Fibroblast of villous mesenchyme (primary cell): ENCODE results near the gene PAPOLA. TPM values are rescaled to one million over a fixed set of nuclear protein-coding genes. Genes with fewer than 3 reads are reported as not detected.

Source experiments
- DNase-seq: peaks from one replicate; pipeline ENCODE4 v3.0.0-alpha.2; 2010; ENCODE audit warnings: low read depth
- H3K4me3 ChIP-seq: 2 replicates; pipeline ENCODE4 v1.5.1; 2011; ENCODE audit warnings: low read depth, mild to moderate bottlenecking, low read length
- total RNA-seq: library from RNA; depleted of rRNA; stranded (reverse); fragments of >200 nt; gene quantifications from 2 replicates; pipeline ENCODE4 v1.2.3, GENCODE V29; 2012
- TF ChIP-seq, protein P1 (sequence below): IDR thresholded peaks from 2 replicates; pipeline ENCODE4 v1.5.1; 2012; ENCODE audit warnings: low read depth, mild to moderate bottlenecking, low read length; ENCODE audit not compliant: insufficient read depth

Gene PAPOLA
- total RNA-seq, 1 donor, result 148 TPM

DNA sequence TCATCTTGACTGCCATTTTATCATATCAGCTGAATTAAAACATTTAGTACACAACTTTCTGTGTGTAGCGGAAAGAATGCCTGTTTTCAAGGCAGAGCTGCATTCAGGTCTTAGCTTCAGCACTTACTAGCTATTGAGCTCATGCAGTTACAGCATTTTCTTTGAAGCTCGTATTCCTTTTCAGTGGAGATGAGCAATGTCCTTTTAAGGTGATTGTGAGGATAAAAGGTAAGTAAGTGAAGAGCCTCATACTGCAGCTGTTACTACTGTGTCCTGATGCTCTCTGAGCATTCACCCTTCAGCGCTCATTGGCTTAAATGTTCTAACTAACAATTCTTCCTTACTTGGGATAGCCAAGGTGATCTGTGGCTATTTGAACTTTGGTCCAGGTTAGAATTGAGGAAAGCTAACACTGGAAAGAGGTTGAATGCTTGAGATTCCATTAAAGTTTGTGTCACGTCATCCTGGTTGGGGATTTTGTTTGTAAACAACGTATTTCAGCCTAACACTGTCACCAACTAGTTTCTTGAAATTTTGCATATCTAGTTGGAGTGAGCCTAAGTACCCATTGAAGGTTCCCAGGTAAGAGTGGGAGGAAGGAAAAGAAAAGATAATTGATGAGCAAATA is 71.4 kb downstream of the PAPOLA start:
- DNase-seq, result no peak
- H3K4me3 ChIP-seq, result no peak overlapping the region
- TF ChIP-seq, protein P1, sequence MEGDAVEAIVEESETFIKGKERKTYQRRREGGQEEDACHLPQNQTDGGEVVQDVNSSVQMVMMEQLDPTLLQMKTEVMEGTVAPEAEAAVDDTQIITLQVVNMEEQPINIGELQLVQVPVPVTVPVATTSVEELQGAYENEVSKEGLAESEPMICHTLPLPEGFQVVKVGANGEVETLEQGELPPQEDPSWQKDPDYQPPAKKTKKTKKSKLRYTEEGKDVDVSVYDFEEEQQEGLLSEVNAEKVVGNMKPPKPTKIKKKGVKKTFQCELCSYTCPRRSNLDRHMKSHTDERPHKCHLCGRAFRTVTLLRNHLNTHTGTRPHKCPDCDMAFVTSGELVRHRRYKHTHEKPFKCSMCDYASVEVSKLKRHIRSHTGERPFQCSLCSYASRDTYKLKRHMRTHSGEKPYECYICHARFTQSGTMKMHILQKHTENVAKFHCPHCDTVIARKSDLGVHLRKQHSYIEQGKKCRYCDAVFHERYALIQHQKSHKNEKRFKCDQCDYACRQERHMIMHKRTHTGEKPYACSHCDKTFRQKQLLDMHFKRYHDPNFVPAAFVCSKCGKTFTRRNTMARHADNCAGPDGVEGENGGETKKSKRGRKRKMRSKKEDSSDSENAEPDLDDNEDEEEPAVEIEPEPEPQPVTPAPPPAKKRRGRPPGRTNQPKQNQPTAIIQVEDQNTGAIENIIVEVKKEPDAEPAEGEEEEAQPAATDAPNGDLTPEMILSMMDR, result no peak

DNA sequence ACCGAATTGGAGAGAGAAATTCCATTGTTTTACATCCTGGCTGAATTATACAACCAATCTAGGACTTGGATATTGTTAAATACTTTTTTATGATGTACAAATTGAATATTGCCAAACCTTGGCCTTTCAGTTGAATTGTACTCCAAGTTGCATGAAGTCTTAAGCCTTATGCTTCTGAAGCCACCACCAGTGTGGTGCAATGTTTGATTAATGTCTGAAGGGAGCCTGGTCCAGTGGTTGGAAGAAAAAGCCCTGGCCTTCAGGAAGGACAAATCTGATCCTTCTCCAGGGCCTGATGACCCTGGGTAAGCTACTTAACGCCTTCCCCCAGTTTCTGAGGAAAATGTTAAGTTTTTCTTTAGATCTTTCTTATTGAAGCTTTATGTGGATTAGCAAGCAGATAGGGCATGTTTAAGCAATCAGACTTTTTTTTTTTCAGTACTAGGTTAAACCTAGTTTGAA is 72.0 kb downstream of the PAPOLA start:
- peak; percentile 92 for DNase-seq
- TF ChIP-seq, protein P1, result no peak
- no peak overlapping the region for H3K4me3 ChIP-seq

DNA sequence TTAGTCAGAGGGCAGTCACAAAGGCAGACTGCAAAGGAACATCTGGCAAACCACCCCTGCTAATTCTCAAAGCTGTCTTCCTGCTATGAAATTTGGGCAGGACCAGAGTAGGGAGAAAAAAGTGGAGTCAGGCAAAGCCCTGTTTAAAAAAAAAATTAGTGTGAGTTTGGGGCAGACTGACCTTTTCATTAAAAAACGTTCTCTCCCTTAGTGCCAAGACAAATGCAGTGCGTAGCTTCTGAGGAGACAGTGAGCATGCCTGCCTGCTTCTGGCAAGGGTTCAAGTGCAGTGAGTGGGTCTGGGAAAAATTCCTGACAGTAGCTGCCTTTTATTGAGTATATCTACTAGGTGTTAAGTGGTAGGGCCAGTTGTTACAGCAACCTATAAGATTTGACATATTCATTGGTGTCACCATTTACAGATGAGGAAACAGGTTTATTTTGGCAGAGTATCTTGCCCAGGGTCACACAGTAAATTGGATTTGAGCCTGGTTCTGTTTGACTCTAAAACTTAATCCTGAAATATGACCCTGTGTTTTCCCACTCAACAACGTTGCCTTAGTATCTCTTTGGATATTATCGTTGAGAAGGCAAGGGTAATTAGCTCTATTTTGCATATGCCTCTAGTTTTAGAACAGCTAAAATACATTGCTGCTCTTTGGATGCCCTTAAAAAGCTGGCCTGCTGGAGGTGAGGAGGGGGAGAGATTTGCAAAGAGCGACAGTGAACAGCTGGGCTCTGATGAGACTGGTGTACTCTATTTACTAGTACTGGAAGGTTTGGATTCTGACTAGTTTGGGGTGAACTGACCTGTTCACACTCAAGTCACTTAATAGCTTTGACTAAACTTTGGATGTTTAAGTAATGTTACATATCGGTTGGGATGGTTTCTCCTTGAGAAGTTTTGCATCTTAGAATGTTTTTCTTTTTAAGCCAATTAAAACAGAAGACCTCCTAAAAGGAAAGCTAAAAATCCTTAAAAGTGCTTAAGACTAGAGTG is 72.8 kb downstream of the PAPOLA start:
- TF ChIP-seq, protein P1, result no peak
- no peak for DNase-seq
- H3K4me3 ChIP-seq, result no peak overlapping the region

DNA sequence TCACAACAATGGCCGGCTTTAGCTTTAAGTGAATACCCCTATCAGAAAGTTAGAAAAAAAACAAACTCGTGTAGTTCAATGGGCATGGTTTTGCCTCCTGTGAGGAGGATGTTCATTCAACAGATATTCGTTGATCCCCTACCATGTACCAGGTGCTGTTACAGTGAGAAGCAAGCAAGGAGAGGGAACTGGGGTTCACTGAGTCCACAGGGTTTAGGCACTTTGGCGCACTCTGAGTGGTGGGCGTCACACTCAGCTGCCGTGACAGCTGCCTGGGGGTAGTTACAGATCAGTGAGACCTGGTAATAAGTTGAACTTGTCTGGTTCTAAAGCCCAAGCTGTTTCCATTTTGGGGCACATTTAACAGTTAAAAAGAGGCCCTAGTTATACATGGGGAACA is 74.2 kb downstream of the PAPOLA start:
- no peak for DNase-seq
- TF ChIP-seq, protein P1, result no peak
- no peak overlapping the region for H3K4me3 ChIP-seq

DNA sequence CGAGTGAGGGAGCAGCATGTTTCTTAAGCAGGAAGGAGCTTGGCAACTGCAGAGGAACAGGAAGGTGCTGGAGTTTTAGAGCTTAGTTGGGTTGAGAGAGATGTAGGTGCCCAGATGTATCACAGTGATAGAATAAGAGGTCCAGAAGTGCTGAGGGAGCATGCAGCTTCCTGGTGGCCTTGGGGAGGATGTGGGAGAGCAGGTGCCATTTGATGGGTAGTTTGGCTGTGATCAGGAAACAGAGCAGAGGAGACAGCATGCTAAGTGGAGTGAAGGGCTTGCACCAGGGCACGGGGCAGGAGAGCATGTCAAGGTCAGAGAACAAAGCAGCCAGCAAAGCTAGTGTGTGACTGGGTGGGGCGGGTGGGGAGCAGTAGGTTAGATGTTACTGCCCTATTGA is 74.8 kb downstream of the PAPOLA start:
- no peak for DNase-seq

DNA sequence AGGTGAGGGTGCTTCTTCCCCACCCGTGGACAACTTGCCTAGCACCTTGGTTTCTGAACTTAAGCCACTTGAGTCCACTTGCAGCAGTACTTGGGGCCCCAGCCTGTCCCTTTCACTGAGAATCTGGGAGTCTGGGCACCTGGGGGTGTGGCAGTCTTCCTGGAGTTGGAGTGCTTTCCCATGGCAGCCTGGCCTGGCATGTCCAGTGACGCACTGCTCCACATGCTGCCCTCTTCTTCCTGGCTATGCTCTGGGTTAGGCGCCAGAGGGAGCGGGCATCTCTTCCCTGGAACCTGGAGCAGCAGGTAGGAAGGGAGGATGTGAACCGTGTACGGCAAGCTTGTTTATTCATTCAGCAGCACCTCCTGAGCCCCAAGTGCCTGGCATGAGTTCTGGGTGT is 76.4 kb downstream of the PAPOLA start:
- TF ChIP-seq, protein P1, result no peak
- H3K4me3 ChIP-seq, result no peak overlapping the region
- DNase-seq, result no peak

More for the DNA sequence above, 74.8 kb downstream of the PAPOLA start:
- no peak overlapping the region for H3K4me3 ChIP-seq
- TF ChIP-seq, protein P1, result no peak
